HepG2 (cell line): ENCODE results near the gene PIGZ. TPM values are rescaled to one million over a fixed set of nuclear protein-coding genes. Genes with fewer than 3 reads are reported as not detected.

Experiments used
- FOXA3 ChIP-seq: IDR thresholded peaks from 2 replicates; pipeline ENCODE4 v1.6.1; 2016; ENCODE audit warnings: missing genetic modification reagents, missing compliant biosample characterization
- HOXA3 ChIP-seq: sonication (generic); formaldehyde crosslinking; IDR thresholded peaks from 2 replicates; pipeline ENCODE4 v1.5.0; 2020; ENCODE audit warnings: missing genetic modification reagents
- KLF9 ChIP-seq: IDR thresholded peaks from 2 replicates; pipeline ENCODE4 v1.6.1; 2016; ENCODE audit warnings: low read depth
- MEIS2 ChIP-seq: sonication (generic); formaldehyde crosslinking; IDR thresholded peaks from 2 replicates; pipeline ENCODE4 v1.9.0; 2021; ENCODE audit warnings: mild to moderate bottlenecking, missing genetic modification reagents
- NFKB2 ChIP-seq: sonication (generic); formaldehyde crosslinking; IDR thresholded peaks from 2 replicates; pipeline ENCODE4 v1.4.0; 2020; ENCODE audit warnings: missing genetic modification reagents, borderline replicate concordance
- NRL ChIP-seq: sonication (generic); formaldehyde crosslinking; IDR thresholded peaks from 2 replicates; pipeline ENCODE4 v1.5.0; 2020; ENCODE audit warnings: missing genetic modification reagents, mild to moderate bottlenecking, moderate library complexity, borderline replicate concordance
- PAF1 ChIP-seq: IDR thresholded peaks from 2 replicates; pipeline ENCODE4 v1.6.1; 2016; ENCODE audit warnings: missing genetic modification reagents, missing compliant biosample characterization
- PATZ1 ChIP-seq: sonication (generic); formaldehyde crosslinking; IDR thresholded peaks from 2 replicates; pipeline ENCODE4 v1.4.0; 2020; ENCODE audit warnings: missing genetic modification reagents
- REXO4 ChIP-seq: sonication (generic); formaldehyde crosslinking; IDR thresholded peaks from 2 replicates; pipeline ENCODE4 v1.8.0; 2022; ENCODE audit warnings: missing genetic modification reagents, mild to moderate bottlenecking, borderline replicate concordance
- SP5 ChIP-seq: IDR thresholded peaks from 2 replicates; pipeline ENCODE4 v1.6.1; 2016; ENCODE audit warnings: low read depth, borderline replicate concordance
- UBTF ChIP-seq: sonication (generic); formaldehyde crosslinking; IDR thresholded peaks from 2 replicates; pipeline ENCODE4 v1.4.0; 2020; ENCODE audit warnings: mild to moderate bottlenecking, missing genetic modification reagents
- ZFY ChIP-seq: sonication (generic); formaldehyde crosslinking; IDR thresholded peaks from 2 replicates; pipeline ENCODE4 v1.4.0; 2020; ENCODE audit warnings: missing genetic modification reagents
- ZNF20 ChIP-seq: sonication (generic); formaldehyde crosslinking; IDR thresholded peaks from 2 replicates; pipeline ENCODE4 v1.4.0; 2020; ENCODE audit warnings: mild to moderate bottlenecking, moderate library complexity, missing genetic modification reagents
- ZNF605 ChIP-seq: sonication (generic); formaldehyde crosslinking; IDR thresholded peaks from 2 replicates; pipeline ENCODE4 v1.8.0; 2022; ENCODE audit warnings: mild to moderate bottlenecking, missing genetic modification reagents
- polyA plus RNA-seq, 8 experiments: library from polyadenylated mRNA; depleted of rRNA in 3 of 8; stranded (reverse) in 7 of 8; unstranded in 1 of 8; fragments of >200 nt; fragmentation: Illumina TruSeq in 4 of 8; extraction: Trizol in 4 of 8; gene quantifications; 2 replicates each; pipeline versions ENCODE4 v1.2.1 to v1.2.3, GENCODE V29; 2011 to 2016; ENCODE audit warnings: low read depth in 4 of 8, missing spikeins in 1 of 8, mixed read lengths in 1 of 8; ENCODE audit not compliant: insufficient read depth in 1 of 8
- total RNA-seq, 5 experiments: library from RNA; depleted of rRNA; stranded (reverse); fragments of >200 nt; fragmentation: Illumina TruSeq; extraction: Trizol; gene quantifications; 2 replicates each; pipeline ENCODE4 v1.2.3, GENCODE V29; 2016; ENCODE audit warnings: low read depth in 1 of 5
- TF ChIP-seq, protein P1 (sequence below): sonication (generic); formaldehyde crosslinking; conservative IDR thresholded peaks from 2 replicates; pipeline ENCODE4 v1.4.0; 2020; ENCODE audit warnings: missing genetic modification reagents
- TF ChIP-seq, protein P2 (sequence below): sonication (generic); formaldehyde crosslinking; IDR thresholded peaks from 2 replicates; pipeline ENCODE4 v1.8.1; 2022; ENCODE audit warnings: mild to moderate bottlenecking, missing genetic modification reagents
- TF ChIP-seq, protein P3 (sequence below): sonication (generic); formaldehyde crosslinking; conservative IDR thresholded peaks from 2 replicates; pipeline ENCODE4 v1.8.0; 2022; ENCODE audit warnings: low read depth, missing genetic modification reagents

PIGZ gene
- total and polyA plus RNA-seq, 2 of the 13 experiments (the other 11 are each of a cell fraction or from before 2014, with no cell fraction given): 4.7 to 60.5 TPM

DNA sequence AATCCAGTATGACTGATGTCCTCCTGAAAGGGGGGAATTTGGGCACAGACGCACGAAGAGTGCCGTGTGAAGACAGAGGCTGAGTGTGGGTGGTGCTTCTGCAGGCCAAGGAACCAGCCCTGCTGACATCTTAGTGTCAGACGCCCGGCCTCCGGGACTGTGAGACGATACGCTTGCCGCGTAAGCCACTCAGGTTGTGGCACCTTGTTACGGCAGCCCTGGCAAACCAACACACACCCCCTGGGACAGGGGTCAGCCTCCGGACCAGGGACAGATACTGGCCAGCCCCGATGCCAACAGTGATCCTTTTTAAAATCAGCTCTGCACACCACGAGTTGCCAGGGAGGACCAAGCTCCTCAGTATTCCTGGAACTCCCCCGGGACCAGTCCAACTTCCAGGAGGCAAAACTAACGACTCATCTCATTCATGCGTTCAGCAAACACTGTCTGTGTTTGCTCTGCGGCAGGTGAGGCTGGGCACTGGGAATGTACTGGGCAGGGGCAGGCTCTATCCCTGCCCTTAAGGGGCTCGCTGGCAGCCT lies 21.2 kb upstream of the PIGZ start (continued):
- TF ChIP-seq, protein P1, sequence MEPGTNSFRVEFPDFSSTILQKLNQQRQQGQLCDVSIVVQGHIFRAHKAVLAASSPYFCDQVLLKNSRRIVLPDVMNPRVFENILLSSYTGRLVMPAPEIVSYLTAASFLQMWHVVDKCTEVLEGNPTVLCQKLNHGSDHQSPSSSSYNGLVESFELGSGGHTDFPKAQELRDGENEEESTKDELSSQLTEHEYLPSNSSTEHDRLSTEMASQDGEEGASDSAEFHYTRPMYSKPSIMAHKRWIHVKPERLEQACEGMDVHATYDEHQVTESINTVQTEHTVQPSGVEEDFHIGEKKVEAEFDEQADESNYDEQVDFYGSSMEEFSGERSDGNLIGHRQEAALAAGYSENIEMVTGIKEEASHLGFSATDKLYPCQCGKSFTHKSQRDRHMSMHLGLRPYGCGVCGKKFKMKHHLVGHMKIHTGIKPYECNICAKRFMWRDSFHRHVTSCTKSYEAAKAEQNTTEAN (CRISPR knock-in tag): no peak
- TF ChIP-seq, protein P2, sequence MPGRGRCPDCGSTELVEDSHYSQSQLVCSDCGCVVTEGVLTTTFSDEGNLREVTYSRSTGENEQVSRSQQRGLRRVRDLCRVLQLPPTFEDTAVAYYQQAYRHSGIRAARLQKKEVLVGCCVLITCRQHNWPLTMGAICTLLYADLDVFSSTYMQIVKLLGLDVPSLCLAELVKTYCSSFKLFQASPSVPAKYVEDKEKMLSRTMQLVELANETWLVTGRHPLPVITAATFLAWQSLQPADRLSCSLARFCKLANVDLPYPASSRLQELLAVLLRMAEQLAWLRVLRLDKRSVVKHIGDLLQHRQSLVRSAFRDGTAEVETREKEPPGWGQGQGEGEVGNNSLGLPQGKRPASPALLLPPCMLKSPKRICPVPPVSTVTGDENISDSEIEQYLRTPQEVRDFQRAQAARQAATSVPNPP (CRISPR knock-in tag): no peak
- TF ChIP-seq MEIS2 (no peak), ZNF20 (no peak), NFKB2 (CRISPR knock-in tag) (no peak), REXO4 (no peak), ZNF605 (CRISPR knock-in tag) (no peak), PATZ1 (CRISPR knock-in tag) (no peak), UBTF (CRISPR knock-in tag) (0 out of 2 replicates have a peak, but pooled peaks have one; percentile 28), NRL (CRISPR knock-in tag) (peak; percentile 37; the same call in 1 of the 2 replicates), ZFY (CRISPR knock-in tag) (peak; percentile 19; the same call in 1 of the 2 replicates), FOXA3 (CRISPR knock-in tag) (peak; percentile 13; the same call in 1 of the 2 replicates), SP5 (no peak), KLF9 (CRISPR knock-in tag) (no peak), PAF1 (no peak), HOXA3 (peak; percentile 34; the same call in 1 of the 2 replicates)
- TF ChIP-seq, protein P3, sequence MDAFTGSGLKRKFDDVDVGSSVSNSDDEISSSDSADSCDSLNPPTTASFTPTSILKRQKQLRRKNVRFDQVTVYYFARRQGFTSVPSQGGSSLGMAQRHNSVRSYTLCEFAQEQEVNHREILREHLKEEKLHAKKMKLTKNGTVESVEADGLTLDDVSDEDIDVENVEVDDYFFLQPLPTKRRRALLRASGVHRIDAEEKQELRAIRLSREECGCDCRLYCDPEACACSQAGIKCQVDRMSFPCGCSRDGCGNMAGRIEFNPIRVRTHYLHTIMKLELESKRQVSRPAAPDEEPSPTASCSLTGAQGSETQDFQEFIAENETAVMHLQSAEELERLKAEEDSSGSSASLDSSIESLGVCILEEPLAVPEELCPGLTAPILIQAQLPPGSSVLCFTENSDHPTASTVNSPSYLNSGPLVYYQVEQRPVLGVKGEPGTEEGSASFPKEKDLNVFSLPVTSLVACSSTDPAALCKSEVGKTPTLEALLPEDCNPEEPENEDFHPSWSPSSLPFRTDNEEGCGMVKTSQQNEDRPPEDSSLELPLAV (CRISPR knock-in tag): no peak
